CD8-positive, alpha-beta memory T cell (primary cell): ENCODE data around the gene KHDC4. TPM values are rescaled to one million over a fixed set of nuclear protein-coding genes. Genes with fewer than 3 reads are reported as not detected.

Experiments used
- CTCF ChIA-PET: fragments of 350-600 bp; sonication (Branson Sonifier 250); formaldehyde crosslinking; loops from one replicate; lab custom pipeline; 2021; ENCODE audit warnings: antibody characterized with exemption; lab: Charles Lee
- POLR2A ChIA-PET: fragments of 350-600 bp; sonication (Branson Sonifier 250); formaldehyde crosslinking; loops from one replicate; lab custom pipeline; 2021; ENCODE audit warnings: antibody characterized with exemption; lab: Charles Lee
- DNase-seq, 5 donors: peaks; one replicate each; pipeline versions ENCODE4 v3.0.0 to v3.0.0-alpha.2; 2020 to 2022; ENCODE audit warnings: mixed read lengths in 1 of 5
- H3K27ac ChIP-seq: one replicate; pipeline ENCODE4 v1.7.0; 2013; ENCODE audit warnings: low read depth, mild to moderate bottlenecking, low read length, moderate library complexity
- H3K27me3 ChIP-seq: 2 replicates; pipeline ENCODE4 v1.7.0; 2013; ENCODE audit warnings: low read length, mild to moderate bottlenecking; ENCODE audit not compliant: insufficient read depth, poor library complexity, severe bottlenecking
- H3K36me3 ChIP-seq: 2 replicates; pipeline ENCODE4 v1.7.0; 2013; ENCODE audit warnings: mild to moderate bottlenecking, low read length, moderate library complexity; ENCODE audit not compliant: insufficient read depth
- H3K4me1 ChIP-seq: 2 replicates; pipeline ENCODE4 v1.7.0; 2013; ENCODE audit warnings: mild to moderate bottlenecking, low read length, moderate library complexity; ENCODE audit not compliant: insufficient read depth
- H3K4me3 ChIP-seq: 2 replicates; pipeline ENCODE4 v1.7.0; 2013; ENCODE audit warnings: mild to moderate bottlenecking, low read length
- H3K9me3 ChIP-seq: 2 replicates; pipeline ENCODE4 v1.7.0; 2013; ENCODE audit warnings: mild to moderate bottlenecking, low read length
- H3K27ac Mint-ChIP-seq, 8 donors: one replicate each; pipeline ENCODE4 v1.8.0; 2020 to 2021; ENCODE audit warnings: mixed read lengths in 8 of 8, mild to moderate bottlenecking in 6 of 8, inconsistent platforms in 3 of 8, moderate library complexity in 3 of 8
- H3K27me3 Mint-ChIP-seq, 2 donors: one replicate each; pipeline ENCODE4 v1.8.0; 2020 to 2021; ENCODE audit warnings: mixed read lengths in 2 of 2, mild to moderate bottlenecking in 1 of 2, moderate library complexity in 1 of 2
- H3K36me3 Mint-ChIP-seq, 3 donors: one replicate each; pipeline ENCODE4 v1.8.0; 2020 to 2021; ENCODE audit warnings: mixed read lengths in 3 of 3, inconsistent platforms in 1 of 3, mild to moderate bottlenecking in 1 of 3
- H3K4me1 Mint-ChIP-seq, 3 donors: one replicate each; pipeline ENCODE4 v1.8.0; 2020 to 2021; ENCODE audit warnings: mixed read lengths in 3 of 3, inconsistent platforms in 1 of 3, mild to moderate bottlenecking in 1 of 3
- H3K4me3 Mint-ChIP-seq, 7 donors: one replicate each; pipeline ENCODE4 v1.8.0; 2020 to 2021; ENCODE audit warnings: mixed read lengths in 7 of 7, mild to moderate bottlenecking in 6 of 7, moderate library complexity in 4 of 7, inconsistent platforms in 2 of 7
- H3K9me3 Mint-ChIP-seq, 5 donors: one replicate each; pipeline ENCODE4 v1.8.0; 2020 to 2022; ENCODE audit warnings: mixed read lengths in 5 of 5, mild to moderate bottlenecking in 3 of 5, moderate library complexity in 2 of 5, inconsistent platforms in 1 of 5
- polyA plus RNA-seq: library from polyadenylated mRNA; unstranded; fragments of 300-500 nt; fragmentation: Illumina TruSeq; gene quantifications from one replicate; pipeline ENCODE4 v1.2.3, GENCODE V29; 2021
- total RNA-seq, 2 experiments: library from RNA; stranded (reverse); gene quantifications; one replicate each; pipeline ENCODE4 v1.2.3, GENCODE V29; 2021

KHDC4 gene
- total and polyA plus RNA-seq, 3 experiments from 2014 or later = 8.2 to 61.2 (median 58.8) TPM

DNA sequence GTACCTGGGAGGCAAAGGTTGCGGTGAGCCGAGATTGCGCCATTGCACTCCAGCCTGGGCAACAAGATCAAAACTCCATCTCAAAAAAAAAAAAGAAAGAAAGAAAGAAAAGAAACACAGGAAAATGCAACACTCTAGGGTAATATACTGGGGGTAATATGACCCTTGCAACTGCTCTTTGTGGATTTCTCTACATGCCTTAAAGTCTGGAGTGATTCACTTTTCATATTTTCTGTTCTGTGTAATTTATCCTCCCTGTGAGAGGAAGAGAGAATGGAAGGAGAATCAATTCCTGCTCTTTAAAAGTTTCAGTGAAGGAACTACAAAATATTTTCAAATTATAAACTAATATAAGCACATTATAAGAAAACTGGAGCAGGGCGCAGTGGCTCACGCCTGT, 45.7 kb downstream of the KHDC4 start:
- Mint-ChIP-seq H3K27me3 (no peaks in the 10 kb centered on the region), H3K9me3 (no peaks in the 10 kb centered on the region), H3K4me1 (peaks cover 6 to 10% (median 8%) of the 10 kb centered on the region in 3 donors), H3K4me3 (no peak overlapping the region), H3K36me3 (peaks cover 0 to 11% (median 2%) of the 10 kb centered on the region in 3 donors), H3K27ac (no peak overlapping the region)
- POLR2A ChIA-PET = no interaction called here
- Histone ChIP-seq H3K4me3 (no peak overlapping the region), H3K9me3 (no peaks in the 10 kb centered on the region), H3K27me3 (no peaks in the 10 kb centered on the region), H3K36me3 (no peaks in the 10 kb centered on the region), H3K27ac (no peak overlapping the region), H3K4me1 (peaks cover 8% of the 10 kb centered on the region)
- no peak for DNase-seq
- CTCF ChIA-PET = no interaction called here

DNA sequence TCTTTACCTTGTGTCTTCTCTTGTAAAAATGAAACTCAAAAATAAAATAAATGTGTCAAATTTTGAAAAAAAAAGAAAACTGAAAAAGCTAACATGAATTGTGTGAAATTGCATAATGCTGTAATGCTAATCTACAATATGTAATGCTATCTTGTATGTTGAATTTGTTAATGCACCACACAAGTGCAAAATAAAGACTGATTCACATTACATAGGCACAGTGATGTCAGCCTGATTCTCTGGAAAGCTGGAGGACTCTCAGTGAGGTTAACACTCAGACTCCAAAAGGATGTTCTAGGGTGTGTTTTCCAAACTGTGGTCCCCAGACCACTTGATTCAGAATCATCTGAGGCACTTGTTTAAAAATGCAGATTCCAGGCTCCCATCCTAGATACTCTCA, 49.2 kb downstream of the KHDC4 start:
- H3K27me3 ChIP-seq = no peaks in the 10 kb centered on the region
- no peaks in the 10 kb centered on the region for H3K9me3 ChIP-seq
- CTCF ChIA-PET = interaction anchor here (0.6 to 0.8 kb wide), 2 partner anchors 23 to 736 kb away, joined by 3 read pairs; no protein-coding TSS in a partner anchor
- H3K4me1 Mint-ChIP-seq = no peaks in the 10 kb centered on the region
- H3K27me3 Mint-ChIP-seq = no peaks in the 10 kb centered on the region
- H3K9me3 Mint-ChIP-seq = no peaks in the 10 kb centered on the region
- no peak overlapping the region for H3K27ac ChIP-seq
- POLR2A ChIA-PET = no interaction called here
- H3K36me3 ChIP-seq = no peaks in the 10 kb centered on the region
- H3K4me3 ChIP-seq = no peak overlapping the region
- H3K36me3 Mint-ChIP-seq = peaks cover 0 to 38% (median 9%) of the 10 kb centered on the region in 3 donors
- H3K4me1 ChIP-seq = no peaks in the 10 kb centered on the region
- DNase-seq = no peak
- no peak overlapping the region for H3K27ac Mint-ChIP-seq
- H3K4me3 Mint-ChIP-seq = no peak overlapping the region

DNA sequence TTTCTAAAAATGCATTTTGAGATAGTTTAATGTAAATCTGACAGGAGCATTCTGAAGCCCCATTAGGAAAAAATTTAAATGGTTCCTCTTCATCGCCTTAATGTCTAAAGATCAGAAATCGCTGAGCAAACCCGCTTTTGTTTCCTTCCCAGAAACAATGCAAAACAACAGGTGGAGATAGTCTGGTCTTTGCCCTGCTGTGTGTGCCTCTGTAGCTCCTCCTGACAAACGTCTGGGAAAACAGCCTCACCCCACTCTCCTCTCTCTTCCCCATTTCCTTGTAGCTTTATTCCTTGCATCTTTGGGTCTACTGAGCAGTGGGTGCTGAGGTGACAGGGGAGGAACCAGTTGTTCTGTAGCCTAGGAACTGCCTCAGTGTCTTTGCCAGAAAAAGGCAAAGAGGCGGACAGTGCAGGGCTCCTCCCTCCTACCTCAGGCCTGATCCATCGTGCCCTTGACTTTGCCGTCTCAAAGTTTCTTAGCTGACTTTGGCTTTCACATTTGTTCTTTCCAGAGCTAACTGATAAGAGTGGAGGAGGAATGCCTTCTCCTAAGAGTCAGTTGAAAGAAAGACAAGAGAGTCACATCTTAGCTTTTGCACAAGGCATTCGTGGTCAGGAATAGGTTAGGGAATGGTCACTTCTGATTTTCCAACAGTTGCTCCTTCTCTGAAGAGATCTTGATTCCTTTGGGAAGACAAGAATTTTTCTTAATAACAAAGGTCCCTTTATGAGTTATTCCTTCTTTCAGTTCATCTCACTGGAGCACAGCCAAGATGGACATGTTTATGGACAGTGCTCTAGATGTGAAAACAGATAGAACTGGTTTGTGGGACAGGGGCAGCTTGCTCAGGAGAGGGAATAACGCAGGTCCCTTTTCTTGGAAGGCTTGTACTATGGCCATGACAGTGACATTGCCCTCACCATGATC, 49.9 kb downstream of the KHDC4 start:
- H3K27me3 ChIP-seq = no peaks in the 10 kb centered on the region
- H3K36me3 ChIP-seq = no peaks in the 10 kb centered on the region
- Mint-ChIP-seq H3K36me3 (peaks cover 0 to 42% (median 9%) of the 10 kb centered on the region in 3 donors), H3K27ac (peak overlapping the region in 2 of 8 donors; percentile 49 to 71), H3K4me1 (no peaks in the 10 kb centered on the region), H3K9me3 (no peaks in the 10 kb centered on the region), H3K4me3 (no peak overlapping the region), H3K27me3 (no peaks in the 10 kb centered on the region)
- H3K27ac ChIP-seq = peak overlapping the region; percentile 6
- ChIA-PET POLR2A (no interaction called here), CTCF (no interaction called here)
- H3K9me3 ChIP-seq = no peaks in the 10 kb centered on the region
- H3K4me1 ChIP-seq = no peaks in the 10 kb centered on the region
- H3K4me3 ChIP-seq = no peak overlapping the region
- no peak for DNase-seq

DNA sequence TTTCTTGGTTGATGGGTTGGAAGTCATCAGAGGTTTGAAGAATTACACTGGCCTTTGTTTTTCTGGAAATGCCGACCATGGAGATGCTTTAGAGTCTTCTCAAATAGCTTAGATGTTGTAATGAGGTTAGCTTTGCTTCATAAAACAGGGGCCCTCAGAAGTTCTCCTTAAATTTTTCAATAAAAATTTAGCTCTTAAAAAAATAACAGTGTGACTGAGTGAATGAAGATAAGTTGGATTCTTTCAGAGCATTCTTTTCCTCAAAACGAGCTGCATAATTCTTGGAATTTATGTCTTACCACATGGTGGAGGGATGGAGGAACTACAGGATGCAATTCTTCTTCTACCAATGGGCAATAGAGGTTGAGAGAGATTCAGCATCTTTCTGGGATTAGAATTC, 51.4 kb downstream of the KHDC4 start:
- CTCF ChIA-PET = no interaction called here
- Mint-ChIP-seq H3K27me3 (no peaks in the 10 kb centered on the region), H3K4me1 (no peaks in the 10 kb centered on the region), H3K4me3 (no peak overlapping the region), H3K36me3 (peaks cover 0 to 43% (median 11%) of the 10 kb centered on the region in 3 donors), H3K27ac (no peak overlapping the region), H3K9me3 (no peaks in the 10 kb centered on the region)
- no peaks in the 10 kb centered on the region for H3K27me3 ChIP-seq
- H3K9me3 ChIP-seq = no peaks in the 10 kb centered on the region
- no peaks in the 10 kb centered on the region for H3K36me3 ChIP-seq
- POLR2A ChIA-PET = no interaction called here
- DNase-seq = no peak
- H3K4me1 ChIP-seq = no peaks in the 10 kb centered on the region
- H3K27ac ChIP-seq = no peak overlapping the region
- H3K4me3 ChIP-seq = no peak overlapping the region

DNA sequence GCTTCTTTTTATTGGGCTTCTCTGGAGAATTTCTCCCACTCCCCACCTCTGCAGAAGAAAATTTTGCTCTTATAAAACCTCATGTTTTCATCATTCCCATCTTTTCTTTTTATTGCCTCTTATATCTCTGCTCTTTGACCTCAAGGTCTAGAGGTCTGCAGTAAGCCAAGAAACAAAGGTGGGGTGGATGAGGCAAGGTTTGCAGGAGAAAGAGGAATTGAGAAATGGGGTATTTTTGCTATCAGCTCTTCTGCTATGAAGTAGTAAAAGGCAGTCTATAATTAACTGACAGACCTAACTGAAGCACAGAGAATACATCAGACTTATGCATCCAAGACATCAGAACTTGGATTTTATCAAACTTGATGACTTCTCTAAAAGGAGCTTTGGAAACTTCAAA, 52.0 kb downstream of the KHDC4 start:
- ChIA-PET POLR2A (no interaction called here), CTCF (interaction anchor here (0.9 kb wide), 1 partner anchor 56 kb away, joined by 3 read pairs; no protein-coding TSS in a partner anchor)
- no peaks in the 10 kb centered on the region for H3K36me3 ChIP-seq
- H3K9me3 ChIP-seq = no peaks in the 10 kb centered on the region
- no peak overlapping the region for H3K4me3 ChIP-seq
- no peaks in the 10 kb centered on the region for H3K27me3 ChIP-seq
- Mint-ChIP-seq H3K36me3 (peaks cover 0 to 43% (median 11%) of the 10 kb centered on the region in 3 donors), H3K4me1 (no peaks in the 10 kb centered on the region), H3K27ac (peak overlapping the region in 1 of 8 donors; percentile 67), H3K4me3 (no peak overlapping the region), H3K27me3 (no peaks in the 10 kb centered on the region), H3K9me3 (no peaks in the 10 kb centered on the region)
- H3K27ac ChIP-seq = no peak overlapping the region
- H3K4me1 ChIP-seq = no peaks in the 10 kb centered on the region
- DNase-seq = no peak

DNA sequence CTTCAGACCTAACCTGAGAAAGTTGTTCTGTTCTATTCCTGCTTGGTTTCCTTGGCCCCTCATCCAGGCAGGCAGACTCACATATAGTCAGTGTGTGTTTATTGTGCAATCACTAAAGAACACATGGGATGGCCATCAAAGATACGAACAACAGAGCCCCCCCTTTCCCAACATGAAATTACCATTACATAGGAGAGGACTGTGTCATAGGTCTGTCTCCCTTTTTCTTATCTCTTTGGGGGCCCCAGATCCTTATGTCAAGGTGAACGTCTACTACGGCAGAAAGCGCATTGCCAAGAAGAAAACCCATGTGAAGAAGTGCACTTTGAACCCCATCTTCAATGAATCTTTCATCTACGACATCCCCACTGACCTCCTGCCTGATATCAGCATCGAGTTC, 53.3 kb downstream of the KHDC4 start:
- ChIA-PET POLR2A (no interaction called here), CTCF (no interaction called here)
- H3K9me3 Mint-ChIP-seq = no peaks in the 10 kb centered on the region

DNA sequence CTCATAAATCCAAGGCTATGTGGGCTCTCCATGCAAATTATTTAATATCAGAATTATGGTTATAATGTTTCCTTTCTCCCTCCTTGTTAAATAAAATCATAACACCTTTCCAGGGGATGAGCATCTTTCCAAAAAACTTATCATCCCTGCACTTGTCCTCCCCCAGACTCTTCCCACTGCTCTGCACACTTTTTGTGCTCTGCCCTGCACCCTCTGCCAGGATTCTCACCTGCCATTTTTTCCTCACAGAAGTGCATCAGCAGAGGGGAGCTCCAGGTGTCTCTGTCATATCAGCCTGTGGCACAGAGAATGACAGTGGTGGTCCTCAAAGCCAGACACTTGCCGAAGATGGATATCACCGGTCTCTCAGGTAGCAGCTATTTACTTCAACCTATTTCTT, 54.0 kb downstream of the KHDC4 start:
- Histone ChIP-seq H3K27ac (no peak overlapping the region), H3K4me1 (no peaks in the 10 kb centered on the region), H3K4me3 (no peak overlapping the region), H3K27me3 (no peaks in the 10 kb centered on the region), H3K36me3 (no peaks in the 10 kb centered on the region), H3K9me3 (no peaks in the 10 kb centered on the region)
- ChIA-PET POLR2A (no interaction called here), CTCF (no interaction called here)
- Mint-ChIP-seq H3K36me3 (peaks cover 0 to 44% (median 11%) of the 10 kb centered on the region in 3 donors), H3K4me1 (no peaks in the 10 kb centered on the region), H3K27ac (peak overlapping the region in 4 of 8 donors; percentile 7 to 75 (median 42)), H3K4me3 (no peak overlapping the region), H3K9me3 (no peaks in the 10 kb centered on the region), H3K27me3 (no peaks in the 10 kb centered on the region)
- DNase-seq = no peak

More for the DNA sequence above, 53.3 kb downstream of the KHDC4 start:
- Mint-ChIP-seq H3K4me1 (no peaks in the 10 kb centered on the region), H3K36me3 (peaks cover 0 to 42% (median 11%) of the 10 kb centered on the region in 3 donors), H3K4me3 (no peak overlapping the region), H3K27me3 (no peaks in the 10 kb centered on the region), H3K27ac (peak overlapping the region in 2 of 8 donors; percentile 4 to 74)
- H3K27ac ChIP-seq = no peak overlapping the region
- no peak overlapping the region for H3K4me3 ChIP-seq
- H3K36me3 ChIP-seq = no peaks in the 10 kb centered on the region
- no peak for DNase-seq
- H3K4me1 ChIP-seq = no peaks in the 10 kb centered on the region
- no peaks in the 10 kb centered on the region for H3K27me3 ChIP-seq
- no peaks in the 10 kb centered on the region for H3K9me3 ChIP-seq

DNA sequence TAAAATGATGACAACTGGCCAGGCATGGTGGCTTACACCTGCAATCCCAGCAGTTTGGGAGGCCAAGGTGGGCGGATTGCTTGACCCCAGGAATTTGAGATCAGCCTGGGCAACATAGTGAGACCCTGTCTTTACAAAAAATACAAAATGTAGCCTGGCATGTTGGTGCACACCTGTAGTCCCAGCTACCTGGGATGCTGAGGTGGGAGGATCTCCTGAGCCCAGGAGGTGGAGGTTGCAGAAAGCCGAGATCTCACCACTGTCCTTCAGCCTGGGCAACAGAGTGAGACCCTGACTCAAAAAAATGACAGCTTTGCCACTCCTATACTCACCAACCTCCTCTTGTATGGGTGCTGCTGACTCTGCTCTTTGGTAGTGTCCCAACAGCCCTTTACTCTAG, 56.3 kb downstream of the KHDC4 start:
- POLR2A ChIA-PET = no interaction called here
- DNase-seq = no peak
- no peaks in the 10 kb centered on the region for H3K36me3 ChIP-seq
- H3K9me3 ChIP-seq = no peaks in the 10 kb centered on the region
- peaks cover 0 to 42% (median 11%) of the 10 kb centered on the region in 3 donors for H3K36me3 Mint-ChIP-seq
- no peaks in the 10 kb centered on the region for H3K4me1 Mint-ChIP-seq
- no peak overlapping the region for H3K4me3 Mint-ChIP-seq
- peak overlapping the region in 1 of 8 donors; percentile 37 for H3K27ac Mint-ChIP-seq
- no peak overlapping the region for H3K27ac ChIP-seq
- CTCF ChIA-PET = no interaction called here
- H3K9me3 Mint-ChIP-seq = no peaks in the 10 kb centered on the region
- H3K27me3 Mint-ChIP-seq = no peaks in the 10 kb centered on the region
- H3K4me3 ChIP-seq = no peak overlapping the region
- no peaks in the 10 kb centered on the region for H3K27me3 ChIP-seq
- H3K4me1 ChIP-seq = no peaks in the 10 kb centered on the region
